Epithelial cell of esophagus (primary cell): Measurements from ENCODE around the gene TMEM164.

Experiments used
- DNase-seq: peaks from one replicate; pipeline ENCODE4 v3.0.0; 2010; ENCODE audit warnings: low read depth
- H3K4me3 ChIP-seq: 2 replicates; pipeline ENCODE4 v1.5.1; 2011; ENCODE audit warnings: mild to moderate bottlenecking, low read length, control low read depth
- CTCF ChIP-seq: IDR thresholded peaks from 2 replicates; pipeline ENCODE4 v1.5.1; 2011; ENCODE audit warnings: low read depth, mild to moderate bottlenecking, low read length, control low read depth, inconsistent platforms; ENCODE audit not compliant: insufficient read depth; ENCODE audit errors: missing control alignments

Gene TMEM164

GRCh38 chrX:110056419-110056818 lies 53.5 kb downstream of the TMEM164 start:
- no peak for DNase-seq
- TF ChIP-seq CTCF, result no peak
- no peak overlapping the region for H3K4me3 ChIP-seq

GRCh38 chrX:110059410-110059809 lies 56.5 kb downstream of the TMEM164 start:
- H3K4me3 ChIP-seq, result no peak overlapping the region
- TF ChIP-seq CTCF, result no peak
- DNase-seq, result no peak

GRCh38 chrX:110060317-110060716 lies 57.4 kb downstream of the TMEM164 start:
- DNase-seq, result no peak
- H3K4me3 ChIP-seq, result no peak overlapping the region
- TF ChIP-seq CTCF, result no peak

GRCh38 chrX:110060846-110061537 lies 58.1 kb downstream of the TMEM164 start:
- H3K4me3 ChIP-seq, result no peak overlapping the region
- no peak for DNase-seq
- TF ChIP-seq CTCF, result no peak

- DNase-seq, result no peak
- TF ChIP-seq CTCF, result no peak
- no peak overlapping the region for H3K4me3 ChIP-seq
These were observed 60.0 kb downstream of the TMEM164 start for GRCh38 chrX:110062919-110063318.

GRCh38 chrX:110066488-110067225 lies 63.7 kb downstream of the TMEM164 start:
- no peak for TF ChIP-seq CTCF
- no peak overlapping the region for H3K4me3 ChIP-seq
- no peak for DNase-seq
